HG02642 (cell line): Measurements from ENCODE around the gene ADTRP.
"Not testable (repeated sequence)": the region's sequence is repeated elsewhere in the genome, so short reads cannot be mapped to it uniquely, and the experiment has no call there.

Source experiments
- ATAC-seq: cut with Tn5 transposase; IDR thresholded peaks from one replicate; pipeline ENCODE4 v1.9.1; 2021; ENCODE audit warnings: mild to moderate bottlenecking; ENCODE audit not compliant: unreplicated experiment, poor library complexity

Gene ADTRP

GRCh38 chr6:11804701-11805100 lies 26.1 kb upstream of the ADTRP start:
- no peak for ATAC-seq

DNA sequence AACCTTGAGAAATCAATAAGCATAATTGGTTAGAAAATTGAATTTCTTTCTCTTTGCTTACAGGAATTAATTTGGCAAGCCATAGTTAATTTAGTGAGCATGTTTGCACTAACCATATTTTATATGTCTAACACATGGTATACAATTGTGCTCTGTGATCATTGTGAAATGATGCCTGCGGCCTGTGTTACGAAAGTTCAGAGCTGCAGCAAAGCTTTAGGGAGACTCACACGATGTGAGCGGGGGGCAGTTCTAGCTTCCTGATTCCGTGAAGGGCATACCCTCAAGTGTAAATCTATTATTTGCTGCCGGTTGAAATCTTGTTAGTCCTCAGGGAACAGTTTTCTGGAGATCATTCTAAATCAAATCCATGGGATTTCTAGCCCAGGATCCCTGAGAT lies 25.5 kb upstream of the ADTRP start:
- no peak for ATAC-seq

- no peak for ATAC-seq
Observed at GRCh38 chr6:11803591-11803971, 25.0 kb upstream of the ADTRP start.

DNA sequence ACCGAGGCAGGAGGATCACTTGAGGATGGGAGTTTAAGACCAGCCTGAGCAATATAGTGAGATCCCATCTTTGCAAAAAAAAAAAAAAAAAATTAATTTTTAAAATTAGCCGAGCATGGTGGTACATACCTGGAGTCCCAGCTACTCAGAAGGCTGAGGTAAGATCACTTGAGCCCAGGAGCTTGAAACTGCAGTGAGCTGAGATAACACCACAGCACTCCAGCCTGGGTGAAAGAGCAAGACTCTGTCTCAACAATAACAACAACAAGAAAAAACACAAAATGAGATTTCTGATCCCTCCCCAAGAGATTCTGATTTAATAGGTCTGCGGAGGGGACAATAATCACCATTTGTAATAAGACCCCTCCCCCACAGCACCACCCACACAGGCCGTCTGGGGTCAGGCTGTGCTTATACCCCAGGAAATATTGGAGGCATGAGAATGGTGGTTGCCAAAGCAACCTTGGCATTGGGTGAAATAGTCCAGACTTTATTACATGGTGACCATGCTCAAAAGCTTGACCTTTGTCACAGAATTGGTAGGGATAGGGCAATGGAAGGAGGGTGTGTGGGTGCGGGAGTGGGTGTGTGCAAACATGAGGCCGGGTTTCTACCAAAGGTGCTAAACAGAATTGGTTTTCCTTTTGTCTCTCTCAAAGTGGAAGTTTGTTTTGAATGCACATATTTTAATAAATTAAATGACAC lies 24.4 kb upstream of the ADTRP start:
- no peak for ATAC-seq

- not testable (repeated sequence) for ATAC-seq
Observed at GRCh38 chr6:11800531-11800930, 21.9 kb upstream of the ADTRP start.

- no peak for ATAC-seq
Observed at GRCh38 chr6:11798538-11798937, 19.9 kb upstream of the ADTRP start.

DNA sequence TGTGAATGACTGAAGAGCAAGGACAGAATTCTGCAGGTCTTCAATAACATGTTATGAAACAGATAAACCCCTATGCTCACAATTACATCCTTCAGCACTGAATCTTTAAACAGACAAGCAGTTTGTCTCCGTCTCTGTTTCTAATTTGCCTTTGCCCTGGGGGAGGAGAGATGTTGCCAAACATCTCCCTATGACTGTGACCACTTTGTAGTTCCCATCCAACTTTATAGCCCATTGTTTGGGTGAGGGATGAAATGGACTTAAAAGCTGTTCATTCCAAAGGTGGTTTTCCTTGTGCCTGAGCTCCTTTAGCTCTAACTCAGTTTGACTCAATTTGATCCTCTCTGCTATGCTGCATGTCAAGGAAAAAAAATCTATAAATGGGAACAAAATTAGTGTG lies 19.5 kb upstream of the ADTRP start:
- ATAC-seq: no peak

- no peak for ATAC-seq
Observed at GRCh38 chr6:11796829-11797228, 18.2 kb upstream of the ADTRP start.

DNA sequence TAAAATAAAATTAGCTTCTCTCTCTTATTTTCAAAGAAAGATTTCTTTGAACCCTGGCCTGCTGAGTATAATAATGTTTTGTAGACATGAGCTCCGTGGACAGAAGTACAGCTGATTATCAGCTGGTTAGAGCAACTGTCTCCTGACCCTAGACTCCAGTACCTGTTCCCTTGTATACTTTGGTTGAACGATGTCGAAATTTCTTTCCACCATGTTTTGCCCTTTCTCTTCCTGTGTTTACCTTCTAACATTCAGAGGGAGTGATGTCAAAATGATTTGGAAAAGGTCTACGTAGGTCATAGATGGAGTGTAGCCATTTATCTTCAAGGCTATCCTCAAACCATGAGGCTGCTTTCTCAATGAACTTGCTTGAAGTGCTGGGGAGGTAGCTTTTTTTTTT lies 16.8 kb upstream of the ADTRP start:
- no peak for ATAC-seq

DNA sequence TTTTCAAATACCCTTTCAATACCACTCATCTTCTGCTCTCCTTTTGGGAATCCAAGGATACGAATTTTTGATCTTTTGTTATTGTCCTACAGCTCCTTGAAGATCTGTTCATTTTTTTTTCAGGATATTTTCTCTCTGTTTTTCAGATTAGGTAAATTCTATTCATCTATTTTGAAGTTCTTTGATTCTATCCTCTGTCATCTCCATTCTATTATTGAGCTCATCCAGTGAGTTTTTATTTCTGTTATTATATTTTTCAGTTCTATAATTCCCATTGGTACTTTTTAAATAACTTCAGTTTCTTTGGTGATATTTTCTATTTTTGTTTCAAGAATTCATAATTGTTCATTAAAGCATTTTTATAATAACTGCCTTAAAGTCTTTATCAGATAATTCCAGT lies 14.7 kb upstream of the ADTRP start:
- ATAC-seq: no peak

DNA sequence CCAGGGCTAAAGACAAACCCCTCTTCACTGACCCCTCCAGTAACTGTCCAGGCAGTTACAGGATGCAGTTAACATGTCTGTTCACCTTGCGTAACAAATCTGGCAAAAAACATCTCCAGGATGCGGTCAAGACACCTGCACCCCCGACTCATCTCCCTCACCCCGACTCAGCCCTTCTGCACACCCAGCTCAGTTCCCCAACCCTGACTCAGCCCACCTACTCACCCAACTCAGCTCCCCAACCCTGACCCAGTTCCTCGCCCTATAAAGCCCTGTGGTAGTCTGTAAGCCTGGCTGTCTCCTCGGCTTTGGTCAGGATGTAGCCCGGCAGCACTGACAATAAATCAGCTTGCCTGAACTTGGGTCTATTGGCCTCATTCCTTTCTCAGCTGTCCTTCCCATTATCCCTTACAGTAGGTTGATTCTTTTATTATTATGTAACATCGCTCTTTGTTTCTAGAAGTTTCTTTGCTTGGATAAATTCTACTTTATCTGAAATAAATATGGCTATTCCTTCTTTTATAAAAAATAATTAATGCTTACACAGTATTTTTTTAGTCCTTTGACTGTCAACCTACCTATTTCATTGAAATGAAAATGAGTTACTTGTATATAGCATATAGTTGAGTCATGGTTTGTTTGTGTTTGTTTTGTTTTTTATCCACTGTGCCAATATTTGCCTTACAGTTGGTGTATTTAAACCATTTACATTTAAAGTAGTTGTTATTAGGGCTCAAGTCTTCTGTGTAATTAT lies 12.9 kb upstream of the ADTRP start:
- no peak for ATAC-seq

DNA sequence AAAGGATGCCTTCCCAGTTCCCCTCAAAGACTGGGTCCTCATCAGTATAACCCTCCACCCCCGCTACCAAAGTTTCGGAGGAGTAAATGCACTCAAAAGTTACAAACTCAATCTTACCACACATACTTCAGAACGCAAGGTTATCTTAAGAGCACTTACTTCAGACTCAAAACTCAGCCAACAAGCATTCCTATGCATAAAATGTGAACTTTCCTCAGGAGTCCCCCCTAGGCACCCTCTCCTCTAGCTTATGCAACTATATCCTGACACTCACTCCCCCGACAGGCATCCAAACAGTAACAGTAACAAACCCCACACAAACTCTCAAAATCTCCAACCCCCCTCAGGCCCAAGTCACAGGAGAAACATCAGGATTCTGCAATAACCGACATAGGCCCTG lies 11.1 kb upstream of the ADTRP start:
- ATAC-seq: no peak

DNA sequence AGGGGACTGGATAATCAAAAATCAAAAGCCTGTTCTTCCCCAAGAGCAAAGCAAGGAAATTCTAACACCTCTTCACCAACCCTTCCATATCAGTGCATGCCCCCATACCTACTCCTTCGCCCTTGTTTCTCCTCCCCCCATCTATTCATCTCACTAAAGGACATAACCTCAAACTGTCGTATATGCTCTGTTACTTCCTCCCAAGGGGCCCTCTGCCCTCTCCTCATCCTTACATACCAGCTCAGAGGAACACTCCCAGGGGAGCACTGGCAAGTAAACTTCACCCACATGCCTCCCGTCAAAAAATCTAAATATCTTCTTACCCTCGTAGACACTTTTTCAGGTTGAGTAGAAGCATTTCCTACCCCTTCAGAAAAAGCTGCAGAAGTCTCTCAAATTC lies 9.4 kb upstream of the ADTRP start:
- ATAC-seq: no peak

DNA sequence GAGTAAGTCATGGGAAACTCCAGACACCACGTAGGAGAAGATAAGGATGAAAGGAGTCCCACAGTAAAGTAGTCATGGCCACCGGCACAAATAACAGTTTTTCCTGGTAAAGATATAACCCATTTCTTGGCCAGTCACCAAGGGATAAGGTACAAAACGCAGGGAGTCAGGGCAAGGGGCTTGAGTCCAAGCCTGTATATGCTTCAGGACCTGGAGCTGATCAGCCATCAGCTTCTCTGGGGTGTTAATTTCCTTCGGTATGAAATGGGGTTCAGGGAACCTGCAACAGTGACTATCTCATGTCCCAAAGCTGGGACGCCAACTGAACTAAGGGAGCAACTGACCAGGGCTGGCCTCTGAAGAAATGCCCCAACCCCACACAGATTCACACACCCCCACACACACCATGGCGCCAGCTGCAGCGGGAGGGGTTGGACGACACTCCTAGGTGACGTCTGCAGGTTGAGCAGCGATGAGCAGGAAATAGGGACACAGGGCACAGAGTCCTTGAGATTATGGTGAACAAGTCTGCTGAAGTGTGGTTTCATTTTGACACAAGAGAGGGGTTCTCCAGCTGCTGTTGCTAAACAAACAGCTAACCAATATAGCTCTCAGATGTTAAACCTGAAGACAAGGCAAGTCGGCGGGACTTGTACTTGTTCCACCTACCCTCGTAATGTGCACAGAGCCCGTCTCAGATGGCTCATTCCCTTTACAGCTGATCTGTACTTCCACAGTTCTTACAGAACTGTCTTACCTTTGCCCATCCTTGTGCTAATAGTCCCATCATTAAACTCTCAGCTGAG lies 7.4 kb upstream of the ADTRP start:
- peak; percentile 84 for ATAC-seq

DNA sequence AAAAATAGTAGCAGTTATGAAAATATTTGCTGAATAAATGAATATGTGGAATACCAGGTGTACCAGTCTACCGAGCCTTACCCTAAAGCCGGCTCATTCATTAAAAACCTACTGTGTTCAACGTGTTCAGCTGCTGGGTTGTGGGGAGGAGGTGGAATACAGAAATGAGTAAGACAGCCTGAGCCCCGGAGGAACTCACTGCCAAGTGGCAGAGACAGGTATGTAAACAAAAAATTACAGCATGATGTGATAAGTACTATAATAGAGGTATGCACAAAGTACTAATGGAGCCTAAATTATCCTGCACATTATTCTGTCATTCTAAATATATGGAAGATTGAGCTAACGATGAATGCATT lies 6.8 kb upstream of the ADTRP start:
- peak; percentile 52 for ATAC-seq

- ATAC-seq: no peak
Observed at GRCh38 chr6:11784341-11784740, 5.7 kb upstream of the ADTRP start.

GRCh38 chr6:11783524-11784064 lies 5.0 kb upstream of the ADTRP start:
- no peak for ATAC-seq

GRCh38 chr6:11782524-11782923 lies 3.9 kb upstream of the ADTRP start:
- no peak for ATAC-seq

GRCh38 chr6:11780097-11780428 lies 1.5 kb upstream of the ADTRP start:
- ATAC-seq: no peak

DNA sequence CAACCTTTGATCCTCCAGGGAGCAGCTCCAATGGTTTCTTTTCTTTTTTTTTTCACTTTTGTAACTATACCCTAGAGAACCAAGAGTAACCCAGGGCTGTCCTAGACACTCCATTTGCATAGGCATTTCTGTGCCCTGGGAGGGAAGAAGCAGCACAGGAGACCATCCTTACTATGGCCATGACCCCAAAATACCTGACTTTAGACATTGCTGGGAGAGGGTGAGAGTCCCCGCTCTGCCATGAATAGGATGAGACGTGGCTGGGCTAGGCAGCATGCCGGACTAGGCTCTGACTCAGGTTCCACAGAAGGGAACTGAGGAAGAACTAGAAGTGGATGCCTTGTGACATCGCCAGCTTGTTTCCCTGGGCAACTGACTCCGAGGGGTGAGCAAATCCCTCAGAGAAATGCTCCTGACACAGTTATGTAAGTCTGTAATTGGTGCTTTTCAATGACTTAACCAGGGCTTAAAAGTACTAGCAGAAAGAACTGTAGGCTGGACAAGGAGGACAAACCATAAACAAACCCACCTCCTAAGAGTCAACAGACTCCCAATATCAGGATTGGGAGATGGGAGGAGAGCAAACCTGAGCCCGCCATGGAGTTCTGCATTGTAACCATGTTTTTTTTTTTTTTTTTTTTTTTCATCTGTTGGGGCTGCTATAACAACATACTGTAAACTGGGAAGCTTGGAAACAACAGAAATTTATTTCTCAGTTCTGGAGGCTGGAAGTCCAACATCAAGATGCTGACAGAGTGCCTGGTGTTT lies 910 bp upstream of the ADTRP start:
- ATAC-seq: no peak
